HEK293T (cell line): ENCODE data around the gene INCA1.

Experiments
- CTCF ChIA-PET: fragments of 350-600 bp; formaldehyde crosslinking; extraction: SDS; loops from one replicate; lab custom pipeline; 2021; ENCODE audit warnings: antibody characterized with exemption, inconsistent platforms; lab: Yijun Ruan, JAX
- POLR2A ChIA-PET: fragments of 350-600 bp; formaldehyde crosslinking; extraction: SDS; loops from one replicate; lab custom pipeline; 2020; ENCODE audit warnings: antibody characterized with exemption, inconsistent platforms; lab: Yijun Ruan, JAX
- DNase-seq: peaks from one replicate; pipeline ENCODE4 v3.0.0; 2012; ENCODE audit warnings: mixed read lengths; ENCODE audit errors: extremely low spot score
- ARNT ChIP-seq: fragments of 450-650 bp; IDR thresholded peaks from 2 replicates; pipeline ENCODE4 v1.6.1; 2017; ENCODE audit warnings: mild to moderate bottlenecking
- BHLHE40 ChIP-seq: fragments of 450-650 bp; IDR thresholded peaks from 2 replicates; pipeline ENCODE4 v1.6.1; 2016; ENCODE audit warnings: mild to moderate bottlenecking, moderate library complexity, borderline replicate concordance
- CTBP1 ChIP-seq: fragments of 450-650 bp; IDR thresholded peaks from 2 replicates; pipeline ENCODE4 v1.6.1; 2016; ENCODE audit warnings: borderline replicate concordance
- ELF4 ChIP-seq: fragments of 450-650 bp; IDR thresholded peaks from 2 replicates; pipeline ENCODE4 v1.6.1; 2017; ENCODE audit warnings: antibody characterized with exemption
- FOXA1 ChIP-seq: fragments of 450-650 bp; IDR thresholded peaks from 2 replicates; pipeline ENCODE4 v1.6.1; 2016; ENCODE audit warnings: mild to moderate bottlenecking
- FOXK2 ChIP-seq: fragments of 450-650 bp; IDR thresholded peaks from 2 replicates; pipeline ENCODE4 v1.6.1; 2016; ENCODE audit warnings: mild to moderate bottlenecking
- FOXM1 ChIP-seq: fragments of 450-650 bp; IDR thresholded peaks from 2 replicates; pipeline ENCODE4 v1.6.1; 2017; ENCODE audit warnings: mild to moderate bottlenecking, borderline replicate concordance
- HDGF ChIP-seq: fragments of 450-650 bp; IDR thresholded peaks from 2 replicates; pipeline ENCODE4 v1.6.1; 2017; ENCODE audit warnings: antibody characterized with exemption, borderline replicate concordance
- L3MBTL2 ChIP-seq: fragments of 450-650 bp; conservative IDR thresholded peaks from 2 replicates; pipeline ENCODE4 v1.6.1; 2016; ENCODE audit warnings: mild to moderate bottlenecking
- LEF1 ChIP-seq: fragments of 450-650 bp; IDR thresholded peaks from 2 replicates; pipeline ENCODE4 v1.6.1; 2017; ENCODE audit warnings: mild to moderate bottlenecking, borderline replicate concordance
- NFRKB ChIP-seq: fragments of 450-650 bp; IDR thresholded peaks from 2 replicates; pipeline ENCODE4 v1.6.1; 2016; ENCODE audit warnings: mild to moderate bottlenecking, moderate library complexity
- PKNOX1 ChIP-seq: fragments of 450-650 bp; IDR thresholded peaks from 2 replicates; pipeline ENCODE4 v1.6.1; 2016
- SP1 ChIP-seq: fragments of 450-650 bp; IDR thresholded peaks from 2 replicates; pipeline ENCODE4 v1.6.1; 2017
- SUZ12 ChIP-seq: fragments of 450-650 bp; IDR thresholded peaks from 2 replicates; pipeline ENCODE4 v1.6.1; 2016; ENCODE audit warnings: mild to moderate bottlenecking
- TARDBP ChIP-seq: fragments of 450-650 bp; IDR thresholded peaks from 2 replicates; pipeline ENCODE4 v1.6.1; 2016
- ZNF384 ChIP-seq: fragments of 450-650 bp; IDR thresholded peaks from 2 replicates; pipeline ENCODE4 v1.6.1; 2016

The INCA1 gene, protein sequence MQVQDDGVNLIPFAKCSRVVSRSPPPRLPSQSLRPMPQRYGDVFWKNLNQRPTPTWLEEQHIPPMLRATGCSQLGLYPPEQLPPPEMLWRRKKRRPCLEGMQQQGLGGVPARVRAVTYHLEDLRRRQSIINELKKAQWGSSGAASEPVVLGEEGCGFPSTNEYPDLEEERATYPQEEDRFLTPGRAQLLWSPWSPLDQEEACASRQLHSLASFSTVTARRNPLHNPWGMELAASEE

GRCh38 chr17:4997302-4998026 lies at the start of gene INCA1, which contains the start of gene KIF1C:
Gene INCA1, minus strand, starts transcription at chr17:4997522. Its CDS starts 3,085 bp downstream, at chr17:4994437.
Gene KIF1C, plus strand, starts transcription at chr17:4997950. Its CDS starts 2,297 bp downstream, at chr17:5000247.
- no peak for TF ChIP-seq ARNT
- TF ChIP-seq LEF1, result no peak
- no peak for TF ChIP-seq TARDBP
- TF ChIP-seq SUZ12, result no peak
- TF ChIP-seq ELF4, result no peak
- no peak for TF ChIP-seq CTBP1
- no peak for TF ChIP-seq FOXA1
- peak; percentile 88; the same call in 1 of the 2 replicates for TF ChIP-seq FOXM1
- peak; percentile 87 for TF ChIP-seq SP1
- peak; percentile 69; the same call in 1 of the 2 replicates for TF ChIP-seq L3MBTL2
- TF ChIP-seq HDGF, result 0 out of 2 replicates have a peak, but pooled peaks have one; percentile 21
- POLR2A ChIA-PET, result interaction anchor here (0.6 to 3.0 kb wide), 8 partner anchors 9 to 88 kb away, joined by 3 to 34 read pairs (median 6); partner anchors contain the start of genes CAMTA2, PFN1, RNF167 and SLC25A11
- CTCF ChIA-PET, result interaction anchor here (0.5 kb wide), 1 partner anchor 35 kb away, joined by 3 read pairs; no protein-coding TSS in a partner anchor
- DNase-seq, result peak; percentile 98

GRCh38 chr17:5045496-5045895 lies 48.2 kb upstream of the INCA1 start:
- no peak for DNase-seq
- ChIA-PET CTCF (no interaction called here), POLR2A (no interaction called here)
- no peak for TF ChIP-seq FOXA1
- TF ChIP-seq ELF4, result no peak
- no peak for TF ChIP-seq LEF1
- TF ChIP-seq TARDBP, result no peak

DNA sequence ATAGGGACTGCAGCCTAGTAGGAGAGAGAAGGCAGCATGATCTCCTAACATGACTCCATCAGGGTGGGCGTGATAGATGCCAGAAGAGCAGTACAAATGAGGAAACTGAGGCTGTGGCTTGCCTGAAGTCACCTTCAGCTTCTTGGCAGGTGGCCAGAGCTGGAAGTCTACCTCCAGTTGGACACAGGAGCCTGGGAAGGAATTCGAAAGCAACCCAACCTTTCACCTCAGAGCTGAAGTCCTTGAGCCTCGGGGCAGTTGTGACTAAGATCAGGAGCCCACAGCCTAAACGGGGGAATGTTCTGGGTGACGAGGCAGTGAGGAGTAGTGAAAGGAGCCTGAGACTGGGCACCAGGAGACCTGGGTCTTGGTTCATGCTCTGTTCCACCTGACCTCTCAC lies 47.3 kb upstream of the INCA1 start:
- DNase-seq, result no peak
- ChIA-PET POLR2A (no interaction called here), CTCF (no interaction called here)
- no peak for TF ChIP-seq TARDBP

DNA sequence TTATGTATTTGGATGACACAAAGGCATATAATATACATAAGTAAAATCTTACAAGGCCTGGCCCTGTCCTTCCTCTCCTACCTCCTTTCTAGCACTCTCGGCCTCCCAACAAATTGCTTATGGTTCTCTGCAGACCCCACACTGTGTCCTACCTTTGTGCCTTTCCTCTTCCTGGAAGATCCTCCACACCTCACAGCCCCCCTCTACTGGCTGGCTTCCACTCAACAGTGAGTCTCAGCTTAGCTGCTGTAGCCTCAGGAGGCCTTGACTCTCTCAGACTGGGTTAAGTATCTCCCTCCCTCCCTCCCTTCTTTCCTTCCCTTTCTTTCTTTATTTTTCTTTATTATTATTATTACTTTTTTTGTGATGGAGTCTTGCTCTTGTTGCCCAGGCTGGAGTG lies 46.2 kb upstream of the INCA1 start:
- no peak for TF ChIP-seq ZNF384
- no peak for TF ChIP-seq SP1
- no peak for TF ChIP-seq SUZ12
- no peak for TF ChIP-seq FOXA1
- no peak for TF ChIP-seq L3MBTL2
- TF ChIP-seq LEF1, result no peak
- no peak for TF ChIP-seq CTBP1
- no peak for TF ChIP-seq HDGF
- no peak for TF ChIP-seq ELF4
- no peak for TF ChIP-seq FOXM1
- TF ChIP-seq NFRKB, result no peak
- no peak for TF ChIP-seq TARDBP
- TF ChIP-seq BHLHE40, result no peak
- no peak for TF ChIP-seq PKNOX1
- no peak for TF ChIP-seq ARNT
- TF ChIP-seq FOXK2, result no peak
- POLR2A ChIA-PET, result no interaction called here
- CTCF ChIA-PET, result no interaction called here
- no peak for DNase-seq

GRCh38 chr17:5042157-5043022 lies 45.1 kb upstream of the INCA1 start:
- CTCF ChIA-PET, result no interaction called here
- POLR2A ChIA-PET, result no interaction called here
- no peak for DNase-seq
- TF ChIP-seq ELF4, result no peak
- no peak for TF ChIP-seq PKNOX1
- no peak for TF ChIP-seq NFRKB

DNA sequence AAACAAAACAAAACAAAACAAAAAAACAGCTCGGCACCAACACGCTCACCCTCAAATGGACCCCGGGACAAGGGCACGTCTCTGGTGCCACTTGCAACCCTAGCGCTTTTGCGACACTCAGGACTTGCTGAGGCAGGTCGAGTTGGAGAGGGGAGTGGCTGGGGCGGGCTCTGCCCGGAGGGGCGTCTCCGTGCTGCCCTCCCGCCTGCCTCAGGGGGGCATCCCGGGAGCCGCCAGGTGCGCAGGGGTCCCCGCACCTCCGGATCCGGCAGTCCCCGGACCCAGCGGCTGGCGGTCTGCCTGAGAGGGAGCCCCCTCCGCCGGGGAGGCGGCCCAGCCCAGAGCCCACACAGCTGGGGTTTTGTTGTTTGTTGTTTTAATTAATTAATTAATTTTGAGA lies 38.0 kb upstream of the INCA1 start, which contains the start of gene SLC52A1:
Gene SLC52A1 (minus strand): TSS at position 112 of the 400 bp plus-strand sequence. CDS start 820 bp downstream, outside the sequence.
- POLR2A ChIA-PET, result interaction anchor here (0.9 kb wide), 1 partner anchor 49 kb away, joined by 3 read pairs; no protein-coding TSS in a partner anchor
- no peak for DNase-seq
- CTCF ChIA-PET, result no interaction called here
- TF ChIP-seq FOXK2, result no peak
- TF ChIP-seq NFRKB, result no peak
- no peak for TF ChIP-seq CTBP1
- no peak for TF ChIP-seq PKNOX1
- no peak for TF ChIP-seq ZNF384
- TF ChIP-seq ARNT, result no peak
- no peak for TF ChIP-seq LEF1
- TF ChIP-seq SUZ12, result no peak
- TF ChIP-seq HDGF, result no peak
- no peak for TF ChIP-seq FOXA1
- TF ChIP-seq BHLHE40, result no peak
- no peak for TF ChIP-seq L3MBTL2
- TF ChIP-seq ELF4, result no peak
- TF ChIP-seq FOXM1, result no peak
- TF ChIP-seq TARDBP, result no peak
- no peak for TF ChIP-seq SP1
